K562 (cell line): Measurements from ENCODE around the gene KMT5C. TPM values are rescaled to one million over a fixed set of nuclear protein-coding genes. Genes with fewer than 3 reads are reported as not detected.

Experiments used
- GABPA ChIP-seq: fragments of 200-800 bp; sonication (Bioruptor generic); conservative IDR thresholded peaks from 2 replicates; pipeline ENCODE4 v1.6.1; 2016; ENCODE audit warnings: low read depth, missing genetic modification characterization, missing compliant biosample characterization
- RAD21 ChIP-seq, 2 experiments: fragments of 250-450 bp in 1 of 2; fragments of 450-650 bp in 1 of 2; sonication (Bioruptor Pico) in 1 of 2; formaldehyde crosslinking in 1 of 2; IDR thresholded peaks in 1 of 2; conservative IDR thresholded peaks in 1 of 2; 2 replicates each; pipeline versions ENCODE4 v1.4.0 to v1.8.0; 2020 to 2022; ENCODE audit warnings: mild to moderate bottlenecking in 2 of 2, moderate library complexity in 1 of 2
- RBM15 ChIP-seq: fragments of 200-400 bp; formaldehyde crosslinking; IDR thresholded peaks from 2 replicates; pipeline ENCODE4 v1.6.1; 2018; ENCODE audit warnings: mild to moderate bottlenecking, low read length, moderate library complexity; ENCODE audit not compliant: insufficient read depth
- RFX1 ChIP-seq: fragments of 450-650 bp; IDR thresholded peaks from 2 replicates; pipeline ENCODE4 v1.6.1; 2016; ENCODE audit warnings: mild to moderate bottlenecking, moderate library complexity
- SUPT5H ChIP-seq: fragments of 450-650 bp; IDR thresholded peaks from 2 replicates; pipeline ENCODE4 v1.6.1; 2016
- ZNF146 ChIP-seq: IDR thresholded peaks from one replicate; pipeline ENCODE4 v1.6.1; 2018; ENCODE audit warnings: missing compliant biosample characterization; ENCODE audit not compliant: unreplicated experiment
- polyA plus RNA-seq, 8 experiments: library from polyadenylated mRNA; depleted of rRNA in 4 of 8; stranded (reverse) in 5 of 8; unstranded in 3 of 8; fragments of >200 nt; fragmentation: Nextera tagmentation in 2 of 8; fragmentation: Illumina TruSeq in 1 of 8; extraction: Ambion mirVana in 2 of 8; extraction: Trizol in 1 of 8; gene quantifications; 2 replicates each; pipeline versions ENCODE4 v1.2.1 to v1.2.3, GENCODE V29; 2011 to 2014; ENCODE audit warnings: inconsistent platforms in 1 of 8, missing spikeins in 1 of 8
- total RNA-seq, 7 experiments: library from RNA; depleted of rRNA in 6 of 7; stranded (reverse); fragments of >200 nt in 6 of 7; fragmentation: Illumina TruSeq in 2 of 7; extraction: Trizol in 2 of 7; gene quantifications; 2 replicates each; pipeline versions ENCODE4 v1.2.1 to v1.2.3, GENCODE V29; 2011 to 2021; ENCODE audit warnings: low replicate concordance in 1 of 7
- TF ChIP-seq, protein P1 (sequence below): fragments of 450-650 bp; formaldehyde crosslinking; IDR thresholded peaks from 2 replicates; pipeline ENCODE4 v1.4.0; 2022; ENCODE audit warnings: missing genetic modification characterization
- TF ChIP-seq, protein P2 (sequence below): sonication (generic); formaldehyde crosslinking; IDR thresholded peaks from 2 replicates; pipeline ENCODE4 v1.8.1; 2022; ENCODE audit warnings: missing genetic modification reagents
- TF ChIP-seq, protein P3 (sequence below): fragments of 250-450 bp; sonication (Bioruptor Pico); IDR thresholded peaks from 2 replicates; pipeline ENCODE4 v1.8.0; 2022; ENCODE audit warnings: inconsistent platforms
- TF ChIP-seq, protein P4 (sequence below), 2 experiments: fragments of 450-650 bp; IDR thresholded peaks; 2 replicates each; pipeline ENCODE4 v1.6.1; 2016
- TF ChIP-seq, protein P5 (sequence below): fragments of 250-450 bp; sonication (Bioruptor Pico); IDR thresholded peaks from 2 replicates; pipeline ENCODE4 v1.4.0; 2020
- TF ChIP-seq, protein P6 (sequence below): IDR thresholded peaks from 2 replicates; pipeline ENCODE4 v1.6.1; 2014; ENCODE audit warnings: antibody characterized with exemption

KMT5C gene
- total and polyA plus RNA-seq, 9 of the 15 experiments (the other 6 are each of a cell fraction or from before 2014, with no cell fraction given) = 0.15 to 53.5 (median 16.6) TPM

DNA sequence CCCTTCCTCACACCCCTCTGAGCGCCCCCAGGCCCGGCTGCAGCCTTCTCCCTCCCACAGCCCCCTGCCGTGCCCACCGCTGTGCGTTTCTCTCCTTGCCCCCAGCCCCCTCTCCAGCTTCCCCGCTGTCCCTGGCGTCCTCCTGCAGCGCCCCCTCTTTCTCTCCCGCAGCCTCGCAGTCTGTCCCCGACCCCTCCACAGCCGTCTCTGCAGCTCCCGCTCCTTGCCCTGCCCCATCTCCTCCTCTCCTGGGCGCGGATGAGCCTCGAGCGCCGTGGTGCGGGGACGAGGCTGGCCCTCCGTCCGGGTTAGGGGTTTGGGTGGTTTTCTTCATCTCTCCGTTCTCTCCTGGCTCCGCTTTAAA lies 1.1 kb downstream of the KMT5C start (continued):
- TF ChIP-seq, protein P1, sequence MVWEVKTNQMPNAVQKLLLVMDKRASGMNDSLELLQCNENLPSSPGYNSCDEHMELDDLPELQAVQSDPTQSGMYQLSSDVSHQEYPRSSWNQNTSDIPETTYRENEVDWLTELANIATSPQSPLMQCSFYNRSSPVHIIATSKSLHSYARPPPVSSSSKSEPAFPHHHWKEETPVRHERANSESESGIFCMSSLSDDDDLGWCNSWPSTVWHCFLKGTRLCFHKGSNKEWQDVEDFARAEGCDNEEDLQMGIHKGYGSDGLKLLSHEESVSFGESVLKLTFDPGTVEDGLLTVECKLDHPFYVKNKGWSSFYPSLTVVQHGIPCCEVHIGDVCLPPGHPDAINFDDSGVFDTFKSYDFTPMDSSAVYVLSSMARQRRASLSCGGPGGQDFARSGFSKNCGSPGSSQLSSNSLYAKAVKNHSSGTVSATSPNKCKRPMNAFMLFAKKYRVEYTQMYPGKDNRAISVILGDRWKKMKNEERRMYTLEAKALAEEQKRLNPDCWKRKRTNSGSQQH = no peak
- TF ChIP-seq, protein P2, sequence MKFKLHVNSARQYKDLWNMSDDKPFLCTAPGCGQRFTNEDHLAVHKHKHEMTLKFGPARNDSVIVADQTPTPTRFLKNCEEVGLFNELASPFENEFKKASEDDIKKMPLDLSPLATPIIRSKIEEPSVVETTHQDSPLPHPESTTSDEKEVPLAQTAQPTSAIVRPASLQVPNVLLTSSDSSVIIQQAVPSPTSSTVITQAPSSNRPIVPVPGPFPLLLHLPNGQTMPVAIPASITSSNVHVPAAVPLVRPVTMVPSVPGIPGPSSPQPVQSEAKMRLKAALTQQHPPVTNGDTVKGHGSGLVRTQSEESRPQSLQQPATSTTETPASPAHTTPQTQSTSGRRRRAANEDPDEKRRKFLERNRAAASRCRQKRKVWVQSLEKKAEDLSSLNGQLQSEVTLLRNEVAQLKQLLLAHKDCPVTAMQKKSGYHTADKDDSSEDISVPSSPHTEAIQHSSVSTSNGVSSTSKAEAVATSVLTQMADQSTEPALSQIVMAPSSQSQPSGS (CRISPR knock-in tag) = no peak
- TF ChIP-seq, protein P3, sequence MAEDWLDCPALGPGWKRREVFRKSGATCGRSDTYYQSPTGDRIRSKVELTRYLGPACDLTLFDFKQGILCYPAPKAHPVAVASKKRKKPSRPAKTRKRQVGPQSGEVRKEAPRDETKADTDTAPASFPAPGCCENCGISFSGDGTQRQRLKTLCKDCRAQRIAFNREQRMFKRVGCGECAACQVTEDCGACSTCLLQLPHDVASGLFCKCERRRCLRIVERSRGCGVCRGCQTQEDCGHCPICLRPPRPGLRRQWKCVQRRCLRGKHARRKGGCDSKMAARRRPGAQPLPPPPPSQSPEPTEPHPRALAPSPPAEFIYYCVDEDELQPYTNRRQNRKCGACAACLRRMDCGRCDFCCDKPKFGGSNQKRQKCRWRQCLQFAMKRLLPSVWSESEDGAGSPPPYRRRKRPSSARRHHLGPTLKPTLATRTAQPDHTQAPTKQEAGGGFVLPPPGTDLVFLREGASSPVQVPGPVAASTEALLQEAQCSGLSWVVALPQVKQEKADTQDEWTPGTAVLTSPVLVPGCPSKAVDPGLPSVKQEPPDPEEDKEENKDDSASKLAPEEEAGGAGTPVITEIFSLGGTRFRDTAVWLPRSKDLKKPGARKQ (CRISPR knock-in tag) = no peak
- peak in 1 of 2 experiments; percentile 20; a peak in 1 of 4 replicates for TF ChIP-seq RAD21 (CRISPR knock-in tag; conservative IDR thresholded peaks at IDR 0.05 in 1 of 2, IDR thresholded peaks at IDR 0.05 in 1 of 2)
- peak; percentile 19; the same call in 1 of the 2 replicates for TF ChIP-seq SUPT5H
- TF ChIP-seq GABPA (tag) = no peak
- TF ChIP-seq ZNF146 (CRISPR knock-in tag) = no peak
- TF ChIP-seq, protein P4, sequence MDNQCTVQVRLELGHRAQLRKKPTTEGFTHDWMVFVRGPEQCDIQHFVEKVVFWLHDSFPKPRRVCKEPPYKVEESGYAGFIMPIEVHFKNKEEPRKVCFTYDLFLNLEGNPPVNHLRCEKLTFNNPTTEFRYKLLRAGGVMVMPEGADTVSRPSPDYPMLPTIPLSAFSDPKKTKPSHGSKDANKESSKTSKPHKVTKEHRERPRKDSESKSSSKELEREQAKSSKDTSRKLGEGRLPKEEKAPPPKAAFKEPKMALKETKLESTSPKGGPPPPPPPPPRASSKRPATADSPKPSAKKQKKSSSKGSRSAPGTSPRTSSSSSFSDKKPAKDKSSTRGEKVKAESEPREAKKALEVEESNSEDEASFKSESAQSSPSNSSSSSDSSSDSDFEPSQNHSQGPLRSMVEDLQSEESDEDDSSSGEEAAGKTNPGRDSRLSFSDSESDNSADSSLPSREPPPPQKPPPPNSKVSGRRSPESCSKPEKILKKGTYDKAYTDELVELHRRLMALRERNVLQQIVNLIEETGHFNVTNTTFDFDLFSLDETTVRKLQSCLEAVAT (IDR thresholded peaks at IDR 0.05) = peak; percentile 57 to 59; a peak in 3 of 4 replicates
- TF ChIP-seq, protein P5, sequence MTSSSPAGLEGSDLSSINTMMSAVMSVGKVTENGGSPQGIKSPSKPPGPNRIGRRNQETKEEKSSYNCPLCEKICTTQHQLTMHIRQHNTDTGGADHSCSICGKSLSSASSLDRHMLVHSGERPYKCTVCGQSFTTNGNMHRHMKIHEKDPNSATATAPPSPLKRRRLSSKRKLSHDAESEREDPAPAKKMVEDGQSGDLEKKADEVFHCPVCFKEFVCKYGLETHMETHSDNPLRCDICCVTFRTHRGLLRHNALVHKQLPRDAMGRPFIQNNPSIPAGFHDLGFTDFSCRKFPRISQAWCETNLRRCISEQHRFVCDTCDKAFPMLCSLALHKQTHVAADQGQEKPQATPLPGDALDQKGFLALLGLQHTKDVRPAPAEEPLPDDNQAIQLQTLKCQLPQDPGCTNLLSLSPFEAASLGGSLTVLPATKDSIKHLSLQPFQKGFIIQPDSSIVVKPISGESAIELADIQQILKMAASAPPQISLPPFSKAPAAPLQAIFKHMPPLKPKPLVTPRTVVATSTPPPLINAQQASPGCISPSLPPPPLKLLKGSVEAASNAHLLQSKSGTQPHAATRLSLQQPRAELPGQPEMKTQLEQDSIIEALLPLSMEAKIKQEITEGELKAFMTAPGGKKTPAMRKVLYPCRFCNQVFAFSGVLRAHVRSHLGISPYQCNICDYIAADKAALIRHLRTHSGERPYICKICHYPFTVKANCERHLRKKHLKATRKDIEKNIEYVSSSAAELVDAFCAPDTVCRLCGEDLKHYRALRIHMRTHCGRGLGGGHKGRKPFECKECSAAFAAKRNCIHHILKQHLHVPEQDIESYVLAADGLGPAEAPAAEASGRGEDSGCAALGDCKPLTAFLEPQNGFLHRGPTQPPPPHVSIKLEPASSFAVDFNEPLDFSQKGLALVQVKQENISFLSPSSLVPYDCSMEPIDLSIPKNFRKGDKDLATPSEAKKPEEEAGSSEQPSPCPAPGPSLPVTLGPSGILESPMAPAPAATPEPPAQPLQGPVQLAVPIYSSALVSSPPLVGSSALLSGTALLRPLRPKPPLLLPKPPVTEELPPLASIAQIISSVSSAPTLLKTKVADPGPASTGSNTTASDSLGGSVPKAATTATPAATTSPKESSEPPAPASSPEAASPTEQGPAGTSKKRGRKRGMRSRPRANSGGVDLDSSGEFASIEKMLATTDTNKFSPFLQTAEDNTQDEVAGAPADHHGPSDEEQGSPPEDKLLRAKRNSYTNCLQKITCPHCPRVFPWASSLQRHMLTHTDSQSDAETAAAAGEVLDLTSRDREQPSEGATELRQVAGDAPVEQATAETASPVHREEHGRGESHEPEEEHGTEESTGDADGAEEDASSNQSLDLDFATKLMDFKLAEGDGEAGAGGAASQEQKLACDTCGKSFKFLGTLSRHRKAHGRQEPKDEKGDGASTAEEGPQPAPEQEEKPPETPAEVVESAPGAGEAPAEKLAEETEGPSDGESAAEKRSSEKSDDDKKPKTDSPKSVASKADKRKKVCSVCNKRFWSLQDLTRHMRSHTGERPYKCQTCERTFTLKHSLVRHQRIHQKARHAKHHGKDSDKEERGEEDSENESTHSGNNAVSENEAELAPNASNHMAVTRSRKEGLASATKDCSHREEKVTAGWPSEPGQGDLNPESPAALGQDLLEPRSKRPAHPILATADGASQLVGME (CRISPR knock-in tag) = no peak
- TF ChIP-seq RFX1 = no peak
- no peak for TF ChIP-seq RBM15
- TF ChIP-seq, protein P6, sequence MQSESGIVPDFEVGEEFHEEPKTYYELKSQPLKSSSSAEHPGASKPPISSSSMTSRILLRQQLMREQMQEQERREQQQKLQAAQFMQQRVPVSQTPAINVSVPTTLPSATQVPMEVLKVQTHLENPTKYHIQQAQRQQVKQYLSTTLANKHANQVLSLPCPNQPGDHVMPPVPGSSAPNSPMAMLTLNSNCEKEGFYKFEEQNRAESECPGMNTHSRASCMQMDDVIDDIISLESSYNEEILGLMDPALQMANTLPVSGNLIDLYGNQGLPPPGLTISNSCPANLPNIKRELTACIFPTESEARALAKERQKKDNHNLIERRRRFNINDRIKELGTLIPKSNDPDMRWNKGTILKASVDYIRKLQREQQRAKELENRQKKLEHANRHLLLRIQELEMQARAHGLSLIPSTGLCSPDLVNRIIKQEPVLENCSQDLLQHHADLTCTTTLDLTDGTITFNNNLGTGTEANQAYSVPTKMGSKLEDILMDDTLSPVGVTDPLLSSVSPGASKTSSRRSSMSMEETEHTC = no peak
